ENCODE results near the gene CEP164. TPM values are rescaled to one million over a fixed set of nuclear protein-coding genes. Genes with fewer than 3 reads are reported as not detected.

Gene CEP164
- total RNA-seq, 1 experiment from 2014 or later = 43.7 TPM

- H3K4me1 ChIP-seq (ENCODE audit: insufficient read depth, low read length) = no peaks in the 10 kb centered on the region
- H3K79me2 ChIP-seq (ENCODE audit: low read length) = no peaks in the 10 kb centered on the region
- H4K20me1 ChIP-seq (ENCODE audit: low read length) = no peaks in the 10 kb centered on the region
- BruUV-seq (replicated peaks) = no TSS peak
- no peak overlapping the region for H3K27ac ChIP-seq (ENCODE audit: low read length)
- peaks cover 98% of the 10 kb centered on the region for H3K27me3 ChIP-seq (ENCODE audit: low read length)
- no peak for TF ChIP-seq EZH2 (IDR thresholded peaks at IDR 0.05; ENCODE audit: low read length, unreplicated experiment)
- TF ChIP-seq, protein P1, sequence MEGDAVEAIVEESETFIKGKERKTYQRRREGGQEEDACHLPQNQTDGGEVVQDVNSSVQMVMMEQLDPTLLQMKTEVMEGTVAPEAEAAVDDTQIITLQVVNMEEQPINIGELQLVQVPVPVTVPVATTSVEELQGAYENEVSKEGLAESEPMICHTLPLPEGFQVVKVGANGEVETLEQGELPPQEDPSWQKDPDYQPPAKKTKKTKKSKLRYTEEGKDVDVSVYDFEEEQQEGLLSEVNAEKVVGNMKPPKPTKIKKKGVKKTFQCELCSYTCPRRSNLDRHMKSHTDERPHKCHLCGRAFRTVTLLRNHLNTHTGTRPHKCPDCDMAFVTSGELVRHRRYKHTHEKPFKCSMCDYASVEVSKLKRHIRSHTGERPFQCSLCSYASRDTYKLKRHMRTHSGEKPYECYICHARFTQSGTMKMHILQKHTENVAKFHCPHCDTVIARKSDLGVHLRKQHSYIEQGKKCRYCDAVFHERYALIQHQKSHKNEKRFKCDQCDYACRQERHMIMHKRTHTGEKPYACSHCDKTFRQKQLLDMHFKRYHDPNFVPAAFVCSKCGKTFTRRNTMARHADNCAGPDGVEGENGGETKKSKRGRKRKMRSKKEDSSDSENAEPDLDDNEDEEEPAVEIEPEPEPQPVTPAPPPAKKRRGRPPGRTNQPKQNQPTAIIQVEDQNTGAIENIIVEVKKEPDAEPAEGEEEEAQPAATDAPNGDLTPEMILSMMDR (conservative IDR thresholded peaks at IDR 0.05; ENCODE audit: low read depth, low read length) = no peak
- no peak for TF ChIP-seq EZH2phosphoT487 (IDR thresholded peaks at IDR 0.05; ENCODE audit: borderline replicate concordance, low read length)
- CTCF ChIA-PET = no interaction called here
- POLR2A ChIA-PET (ENCODE audit: unreplicated experiment) = no interaction called here
- no peaks in the 10 kb centered on the region for H3K9me3 ChIP-seq (ENCODE audit: low read length)
- H3K36me3 ChIP-seq (ENCODE audit: low read depth, low read length) = no peaks in the 10 kb centered on the region
- no peak overlapping the region for H3K4me2 ChIP-seq (ENCODE audit: low read length)
- no peak overlapping the region for H2AFZ ChIP-seq (ENCODE audit: low read length)
- ATAC-seq (no peak), DNase-seq (no peak)
- no peak overlapping the region for H3K9ac ChIP-seq (ENCODE audit: low read length)
- intact Hi-C loops (cut with micrococcal nuclease) = no loop called here
- no peak overlapping the region for H3K4me3 ChIP-seq (ENCODE audit: low read length)
- H3K9me2 ChIP-seq (replicated peaks; ENCODE audit: low read length) = no peaks in the 10 kb centered on the region
- H3F3A ChIP-seq (ENCODE audit: low read length, unreplicated experiment) = no peaks in the 10 kb centered on the region
Measured at GRCh38 chr11:117461396-117462182, 133.9 kb downstream of the CEP164 start.

GRCh38 chr11:117462183-117462863 lies 134.7 kb downstream of the CEP164 start:
- Histone ChIP-seq H3K36me3 (ENCODE audit: low read depth, low read length) (no peaks in the 10 kb centered on the region), H3K9me2 (replicated peaks; ENCODE audit: low read length) (no peaks in the 10 kb centered on the region), H4K20me1 (ENCODE audit: low read length) (no peaks in the 10 kb centered on the region), H3K4me3 (ENCODE audit: low read length) (no peak overlapping the region), H3K4me1 (ENCODE audit: insufficient read depth, low read length) (no peaks in the 10 kb centered on the region), H3K79me2 (ENCODE audit: low read length) (no peaks in the 10 kb centered on the region), H3K27ac (ENCODE audit: low read length) (no peak overlapping the region), H3K9me3 (ENCODE audit: low read length) (no peaks in the 10 kb centered on the region), H2AFZ (ENCODE audit: low read length) (no peak overlapping the region), H3F3A (ENCODE audit: low read length, unreplicated experiment) (no peaks in the 10 kb centered on the region), H3K4me2 (ENCODE audit: low read length) (no peak overlapping the region), H3K9ac (ENCODE audit: low read length) (no peak overlapping the region), H3K27me3 (ENCODE audit: low read length) (peaks cover 100% of the 10 kb centered on the region)
- intact Hi-C loops (cut with micrococcal nuclease) = no loop called here
- DNase-seq (no peak), ATAC-seq (no peak)
- CTCF ChIA-PET = no interaction called here
- BruUV-seq (replicated peaks) = no TSS peak
- TF ChIP-seq, protein P1 (conservative IDR thresholded peaks at IDR 0.05; ENCODE audit: low read depth, low read length) = no peak
- no peak for TF ChIP-seq EZH2phosphoT487 (IDR thresholded peaks at IDR 0.05; ENCODE audit: borderline replicate concordance, low read length)
- TF ChIP-seq EZH2 (IDR thresholded peaks at IDR 0.05; ENCODE audit: low read length, unreplicated experiment) = no peak
- POLR2A ChIA-PET (ENCODE audit: unreplicated experiment) = no interaction called here

DNA sequence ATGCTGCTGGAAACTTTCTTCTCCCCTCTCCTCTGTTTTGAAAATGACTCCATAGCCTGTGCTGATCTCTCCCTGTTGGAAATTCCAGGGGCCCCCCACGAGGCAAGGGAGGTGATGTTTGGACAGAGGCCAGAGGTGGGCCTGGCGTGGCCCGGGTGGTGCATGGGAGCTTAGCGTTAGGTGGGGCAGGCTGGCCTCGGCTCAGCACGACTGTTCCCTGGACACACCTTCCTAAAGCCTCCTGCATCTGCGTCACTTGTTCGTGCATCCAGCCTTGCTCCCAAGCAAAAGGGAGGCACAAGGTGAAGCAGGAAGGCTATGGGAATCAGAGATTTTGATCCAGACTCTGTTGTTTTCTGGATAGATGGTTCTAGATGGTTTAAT lies 135.2 kb downstream of the CEP164 start:
- ChIA-PET POLR2A (ENCODE audit: unreplicated experiment) (no interaction called here), CTCF (no interaction called here)
- Histone ChIP-seq H3K9ac (ENCODE audit: low read length) (no peak overlapping the region), H4K20me1 (ENCODE audit: low read length) (no peaks in the 10 kb centered on the region), H3K4me3 (ENCODE audit: low read length) (no peak overlapping the region), H3K27me3 (ENCODE audit: low read length) (peaks cover 100% of the 10 kb centered on the region), H3K36me3 (ENCODE audit: low read depth, low read length) (no peaks in the 10 kb centered on the region), H3K4me1 (ENCODE audit: insufficient read depth, low read length) (no peaks in the 10 kb centered on the region), H3K79me2 (ENCODE audit: low read length) (no peaks in the 10 kb centered on the region), H3K9me2 (replicated peaks; ENCODE audit: low read length) (no peaks in the 10 kb centered on the region), H3F3A (ENCODE audit: low read length, unreplicated experiment) (no peaks in the 10 kb centered on the region), H3K27ac (ENCODE audit: low read length) (no peak overlapping the region), H2AFZ (ENCODE audit: low read length) (no peak overlapping the region), H3K9me3 (ENCODE audit: low read length) (no peaks in the 10 kb centered on the region), H3K4me2 (ENCODE audit: low read length) (no peak overlapping the region)
- intact Hi-C loops (cut with micrococcal nuclease) = no loop called here
- DNase-seq = no peak
- no TSS peak for BruUV-seq (replicated peaks)
- TF ChIP-seq, protein P1 (conservative IDR thresholded peaks at IDR 0.05; ENCODE audit: low read depth, low read length) = no peak
- TF ChIP-seq EZH2 (IDR thresholded peaks at IDR 0.05; ENCODE audit: low read length, unreplicated experiment) (no peak), EZH2phosphoT487 (IDR thresholded peaks at IDR 0.05; ENCODE audit: borderline replicate concordance, low read length) (no peak)
- no peak for ATAC-seq

Data from PC-3 (cell line).